Mesothelial cell of epicardium (in vitro differentiated cells): ENCODE measurements around the gene PPM1D. TPM values are rescaled to one million over a fixed set of nuclear protein-coding genes. Genes with fewer than 3 reads are reported as not detected.
A peak's percentile ranks its signal among the peaks of the same experiment; 100 is the strongest.
"Not testable (repeated sequence)": the region's sequence is repeated elsewhere in the genome, so short reads cannot be mapped to it uniquely, and the experiment has no call there.

Experiments used
- DNase-seq, 2 experiments: peaks; one replicate each; pipeline ENCODE4 v3.0.0; 2021; ENCODE audit warnings: low spot score in 2 of 2; ENCODE audit not compliant: unreplicated experiment in 2 of 2
- H3K27ac Mint-ChIP-seq: 2 replicates; pipeline ENCODE4 v1.8.0; 2021; ENCODE audit warnings: mixed read lengths
- H3K27me3 Mint-ChIP-seq: 2 replicates; pipeline ENCODE4 v1.8.0; 2021; ENCODE audit warnings: low read depth, mixed read lengths
- H3K36me3 Mint-ChIP-seq: 2 replicates; pipeline ENCODE4 v1.8.0; 2021; ENCODE audit warnings: mixed read lengths
- H3K4me1 Mint-ChIP-seq: 2 replicates; pipeline ENCODE4 v1.8.0; 2021; ENCODE audit warnings: mixed read lengths
- H3K4me3 Mint-ChIP-seq: 2 replicates; pipeline ENCODE4 v1.8.0; 2021; ENCODE audit warnings: mild to moderate bottlenecking, moderate library complexity, mixed read lengths
- H3K9me3 Mint-ChIP-seq: 2 replicates; pipeline ENCODE4 v1.8.0; 2021; ENCODE audit warnings: mixed read lengths
- total RNA-seq: library from RNA; stranded (reverse); gene quantifications from 3 replicates; pipeline ENCODE4 v1.2.1, GENCODE V29; 2021
- TF ChIP-seq, protein P1 (sequence below): fragments of 200-600 bp; sonication (generic); IDR thresholded peaks from one replicate; pipeline ENCODE4 v1.5.0; 2021; ENCODE audit warnings: antibody characterized with exemption; ENCODE audit not compliant: unreplicated experiment

PPM1D gene
- 26.4 to 28.9 TPM (median 26.7 TPM) in 3 replicates for total RNA-seq

DNA sequence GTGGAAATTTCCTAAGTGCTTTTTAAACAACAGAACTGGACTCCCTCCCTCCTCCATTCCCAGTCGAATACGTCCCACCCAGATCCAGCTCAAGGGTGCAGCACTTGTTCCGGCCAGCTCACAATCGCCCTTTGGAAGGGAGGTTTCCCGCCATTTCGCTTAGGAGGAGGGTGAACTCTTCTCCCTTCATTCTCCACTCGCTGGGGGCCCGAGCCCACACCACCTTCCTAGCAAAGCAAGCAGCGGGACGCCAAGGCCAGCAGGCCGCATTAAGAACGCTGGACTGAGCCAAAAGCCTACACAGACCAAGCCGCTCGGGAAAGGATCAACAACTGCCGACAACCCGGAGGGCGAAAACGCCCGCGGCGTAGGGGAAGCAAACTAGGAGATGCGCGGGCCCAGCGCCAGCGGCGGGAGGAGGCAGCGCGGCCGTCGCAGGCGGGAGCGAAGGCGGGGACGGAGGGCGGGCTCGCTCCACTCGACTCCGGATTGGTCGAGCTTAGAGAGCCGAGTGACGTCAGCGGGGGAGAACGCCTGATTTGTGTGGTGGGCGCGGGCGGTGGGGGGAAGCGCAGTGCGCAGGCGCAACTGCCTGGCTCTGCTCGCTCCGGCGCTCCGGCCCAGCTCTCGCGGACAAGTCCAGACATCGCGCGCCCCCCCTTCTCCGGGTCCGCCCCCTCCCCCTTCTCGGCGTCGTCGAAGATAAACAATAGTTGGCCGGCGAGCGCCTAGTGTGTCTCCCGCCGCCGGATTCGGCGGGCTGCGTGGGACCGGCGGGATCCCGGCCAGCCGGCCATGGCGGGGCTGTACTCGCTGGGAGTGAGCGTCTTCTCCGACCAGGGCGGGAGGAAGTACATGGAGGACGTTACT, at the start of gene PPM1D:
Gene PPM1D, plus strand, starts transcription at position 574 of the 870 bp plus-strand sequence. Its CDS starts 222 bp downstream, at position 796.
- H3K4me1 Mint-ChIP-seq: peaks cover 34% of the 10 kb centered on the region
- TF ChIP-seq, protein P1, sequence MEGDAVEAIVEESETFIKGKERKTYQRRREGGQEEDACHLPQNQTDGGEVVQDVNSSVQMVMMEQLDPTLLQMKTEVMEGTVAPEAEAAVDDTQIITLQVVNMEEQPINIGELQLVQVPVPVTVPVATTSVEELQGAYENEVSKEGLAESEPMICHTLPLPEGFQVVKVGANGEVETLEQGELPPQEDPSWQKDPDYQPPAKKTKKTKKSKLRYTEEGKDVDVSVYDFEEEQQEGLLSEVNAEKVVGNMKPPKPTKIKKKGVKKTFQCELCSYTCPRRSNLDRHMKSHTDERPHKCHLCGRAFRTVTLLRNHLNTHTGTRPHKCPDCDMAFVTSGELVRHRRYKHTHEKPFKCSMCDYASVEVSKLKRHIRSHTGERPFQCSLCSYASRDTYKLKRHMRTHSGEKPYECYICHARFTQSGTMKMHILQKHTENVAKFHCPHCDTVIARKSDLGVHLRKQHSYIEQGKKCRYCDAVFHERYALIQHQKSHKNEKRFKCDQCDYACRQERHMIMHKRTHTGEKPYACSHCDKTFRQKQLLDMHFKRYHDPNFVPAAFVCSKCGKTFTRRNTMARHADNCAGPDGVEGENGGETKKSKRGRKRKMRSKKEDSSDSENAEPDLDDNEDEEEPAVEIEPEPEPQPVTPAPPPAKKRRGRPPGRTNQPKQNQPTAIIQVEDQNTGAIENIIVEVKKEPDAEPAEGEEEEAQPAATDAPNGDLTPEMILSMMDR: no peak
- H3K4me3 Mint-ChIP-seq: peak within 1 kb of the TSS; percentile 97

DNA sequence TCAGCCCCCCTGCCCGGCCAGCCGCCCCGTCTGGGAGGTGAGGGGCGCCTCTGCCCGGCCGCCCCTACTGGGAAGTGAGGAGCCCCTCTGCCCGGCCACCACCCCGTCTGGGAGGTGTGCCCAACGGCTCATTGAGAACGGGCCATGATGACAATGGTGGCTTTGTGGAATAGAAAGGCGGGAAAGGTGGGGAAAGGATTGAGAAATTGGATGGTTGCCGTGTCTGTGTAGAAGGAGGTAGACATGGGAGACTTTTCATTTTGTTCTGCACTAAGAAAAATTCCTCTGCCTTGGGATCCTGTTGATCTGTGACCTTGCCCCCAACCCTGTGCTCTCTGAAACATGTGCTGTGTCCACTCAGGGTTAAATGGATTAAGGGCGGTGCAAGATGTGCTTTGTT, 47.7 kb upstream of the PPM1D start:
- DNase-seq, H3K4me1 Mint-ChIP-seq, H3K27me3 Mint-ChIP-seq, H3K4me3 Mint-ChIP-seq, H3K27ac Mint-ChIP-seq: not testable (repeated sequence)
- Mint-ChIP-seq H3K9me3 (peaks cover 19% of the 10 kb centered on the region), H3K36me3 (peaks cover 16% of the 10 kb centered on the region)

More for the DNA sequence above, at the start of gene PPM1D:
- H3K9me3 Mint-ChIP-seq: no peaks in the 10 kb centered on the region
- no peaks in the 10 kb centered on the region for H3K36me3 Mint-ChIP-seq
- peak within 1 kb of the TSS; percentile 99 for H3K27ac Mint-ChIP-seq
- H3K27me3 Mint-ChIP-seq: no peaks in the 10 kb centered on the region
- peak; percentile 99 to 100 for DNase-seq

DNA sequence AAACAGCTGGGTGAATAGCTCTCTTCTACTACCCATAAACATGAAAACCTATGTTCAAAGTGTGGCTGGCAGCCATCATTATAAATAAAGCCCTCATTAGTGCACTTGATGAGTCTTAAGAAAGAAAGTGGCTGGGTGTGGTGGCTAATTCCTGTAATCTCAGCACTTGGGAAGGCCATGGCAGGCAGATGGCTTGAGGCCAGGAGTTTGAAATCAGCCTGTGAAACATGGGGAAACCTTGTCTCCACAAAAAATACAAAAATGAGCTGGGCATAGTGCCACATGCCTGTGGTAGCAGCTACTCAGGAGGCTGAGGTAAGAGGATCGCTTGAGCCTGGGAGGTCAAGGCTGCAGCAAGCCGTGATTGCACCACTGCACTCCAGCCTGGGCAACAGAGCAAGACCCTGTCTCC, 45.6 kb upstream of the PPM1D start:
- TF ChIP-seq, protein P1: no peak
- no peak for DNase-seq
- H3K4me1 Mint-ChIP-seq: no peaks in the 10 kb centered on the region
- H3K27me3 Mint-ChIP-seq: no peaks in the 10 kb centered on the region
- H3K36me3 Mint-ChIP-seq: peaks cover 29% of the 10 kb centered on the region
- no peak overlapping the region for H3K4me3 Mint-ChIP-seq
- peaks cover 35% of the 10 kb centered on the region for H3K9me3 Mint-ChIP-seq
- H3K27ac Mint-ChIP-seq: no peak overlapping the region

DNA sequence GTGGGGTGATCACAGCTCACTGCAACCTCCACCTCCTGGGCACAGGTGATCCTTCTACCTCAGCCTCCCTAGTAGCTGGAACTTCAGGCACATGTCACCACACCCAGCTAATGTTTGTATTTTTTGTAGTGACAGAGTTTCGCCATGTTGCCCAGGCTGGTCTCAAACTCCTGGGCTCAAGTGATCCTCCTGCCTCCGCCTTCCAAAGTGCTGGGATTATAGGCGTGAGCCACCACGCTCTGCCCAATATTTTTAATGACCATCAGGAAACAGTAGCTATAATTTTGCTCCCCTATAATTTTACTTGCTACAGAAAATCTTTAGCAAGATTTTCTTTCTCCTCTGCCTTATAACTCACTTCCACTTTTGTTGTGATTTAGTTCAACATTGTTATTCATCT, 44.2 kb upstream of the PPM1D start:
- H3K27me3 Mint-ChIP-seq: no peaks in the 10 kb centered on the region
- TF ChIP-seq, protein P1: no peak
- H3K4me3 Mint-ChIP-seq: no peak overlapping the region
- no peak overlapping the region for H3K27ac Mint-ChIP-seq
- H3K36me3 Mint-ChIP-seq: peaks cover 29% of the 10 kb centered on the region
- DNase-seq: no peak
- no peaks in the 10 kb centered on the region for H3K4me1 Mint-ChIP-seq
- H3K9me3 Mint-ChIP-seq: peaks cover 35% of the 10 kb centered on the region

DNA sequence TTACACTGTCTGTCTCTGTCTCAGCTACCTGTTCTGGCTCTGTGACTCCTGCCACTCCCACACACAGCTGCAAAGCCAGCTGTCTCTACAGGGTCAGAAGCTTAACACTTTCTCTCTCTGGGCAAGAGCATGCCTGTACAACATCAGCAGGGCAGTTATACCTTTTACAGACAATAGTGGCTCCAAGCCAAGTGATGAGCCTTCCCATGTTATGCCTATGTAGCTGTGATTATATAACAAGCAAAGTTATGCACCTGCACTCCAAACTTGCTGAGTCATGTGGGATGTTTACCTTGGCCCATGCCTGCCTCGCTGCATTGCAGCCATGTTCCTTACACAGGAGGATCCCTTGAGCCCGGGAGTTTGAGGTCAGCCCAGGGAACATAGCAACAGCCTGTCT, 42.2 kb upstream of the PPM1D start:
- H3K27ac Mint-ChIP-seq: no peak overlapping the region
- no peak for DNase-seq
- H3K9me3 Mint-ChIP-seq: peaks cover 35% of the 10 kb centered on the region
- TF ChIP-seq, protein P1: no peak
- H3K27me3 Mint-ChIP-seq: no peaks in the 10 kb centered on the region
- no peak overlapping the region for H3K4me3 Mint-ChIP-seq
- peaks cover 4% of the 10 kb centered on the region for H3K4me1 Mint-ChIP-seq
- H3K36me3 Mint-ChIP-seq: peaks cover 26% of the 10 kb centered on the region

DNA sequence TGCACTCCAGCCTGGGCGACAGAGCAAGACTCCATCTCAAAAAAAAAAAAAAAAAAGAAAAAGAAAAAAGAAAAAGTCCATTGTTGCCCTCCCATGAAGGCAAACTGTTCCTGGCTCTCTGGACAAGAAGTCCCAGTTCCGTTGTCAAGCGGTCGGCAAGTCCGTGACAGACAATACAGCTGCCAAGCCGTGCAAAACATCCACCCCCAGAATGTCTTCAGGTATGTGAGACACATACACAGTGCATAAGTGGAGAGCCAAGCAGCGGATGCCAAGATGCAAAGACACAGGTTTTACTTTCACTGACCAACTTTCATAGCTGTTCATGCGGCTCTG, 40.4 kb upstream of the PPM1D start:
- TF ChIP-seq, protein P1: no peak
- Mint-ChIP-seq H3K4me1 (peaks cover 5% of the 10 kb centered on the region), H3K27me3 (no peaks in the 10 kb centered on the region), H3K27ac (no peak overlapping the region), H3K36me3 (peaks cover 21% of the 10 kb centered on the region), H3K4me3 (no peak overlapping the region), H3K9me3 (peaks cover 27% of the 10 kb centered on the region)
- no peak for DNase-seq
